HG03108 (cell line): ENCODE results near the gene ANKRD30A.
"Not testable (repeated sequence)": the region's sequence is repeated elsewhere in the genome, so short reads cannot be mapped to it uniquely, and the experiment has no call there.

ENCODE experiments used
- ATAC-seq: cut with Tn5 transposase; IDR thresholded peaks from one replicate; pipeline ENCODE4 v1.9.1; 2021; ENCODE audit warnings: moderate library complexity; ENCODE audit not compliant: unreplicated experiment

ANKRD30A gene, protein sequence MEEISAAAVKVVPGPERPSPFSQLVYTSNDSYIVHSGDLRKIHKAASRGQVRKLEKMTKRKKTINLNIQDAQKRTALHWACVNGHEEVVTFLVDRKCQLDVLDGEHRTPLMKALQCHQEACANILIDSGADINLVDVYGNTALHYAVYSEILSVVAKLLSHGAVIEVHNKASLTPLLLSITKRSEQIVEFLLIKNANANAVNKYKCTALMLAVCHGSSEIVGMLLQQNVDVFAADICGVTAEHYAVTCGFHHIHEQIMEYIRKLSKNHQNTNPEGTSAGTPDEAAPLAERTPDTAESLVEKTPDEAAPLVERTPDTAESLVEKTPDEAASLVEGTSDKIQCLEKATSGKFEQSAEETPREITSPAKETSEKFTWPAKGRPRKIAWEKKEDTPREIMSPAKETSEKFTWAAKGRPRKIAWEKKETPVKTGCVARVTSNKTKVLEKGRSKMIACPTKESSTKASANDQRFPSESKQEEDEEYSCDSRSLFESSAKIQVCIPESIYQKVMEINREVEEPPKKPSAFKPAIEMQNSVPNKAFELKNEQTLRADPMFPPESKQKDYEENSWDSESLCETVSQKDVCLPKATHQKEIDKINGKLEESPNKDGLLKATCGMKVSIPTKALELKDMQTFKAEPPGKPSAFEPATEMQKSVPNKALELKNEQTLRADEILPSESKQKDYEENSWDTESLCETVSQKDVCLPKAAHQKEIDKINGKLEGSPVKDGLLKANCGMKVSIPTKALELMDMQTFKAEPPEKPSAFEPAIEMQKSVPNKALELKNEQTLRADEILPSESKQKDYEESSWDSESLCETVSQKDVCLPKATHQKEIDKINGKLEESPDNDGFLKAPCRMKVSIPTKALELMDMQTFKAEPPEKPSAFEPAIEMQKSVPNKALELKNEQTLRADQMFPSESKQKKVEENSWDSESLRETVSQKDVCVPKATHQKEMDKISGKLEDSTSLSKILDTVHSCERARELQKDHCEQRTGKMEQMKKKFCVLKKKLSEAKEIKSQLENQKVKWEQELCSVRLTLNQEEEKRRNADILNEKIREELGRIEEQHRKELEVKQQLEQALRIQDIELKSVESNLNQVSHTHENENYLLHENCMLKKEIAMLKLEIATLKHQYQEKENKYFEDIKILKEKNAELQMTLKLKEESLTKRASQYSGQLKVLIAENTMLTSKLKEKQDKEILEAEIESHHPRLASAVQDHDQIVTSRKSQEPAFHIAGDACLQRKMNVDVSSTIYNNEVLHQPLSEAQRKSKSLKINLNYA (N-terminal part only)

DNA sequence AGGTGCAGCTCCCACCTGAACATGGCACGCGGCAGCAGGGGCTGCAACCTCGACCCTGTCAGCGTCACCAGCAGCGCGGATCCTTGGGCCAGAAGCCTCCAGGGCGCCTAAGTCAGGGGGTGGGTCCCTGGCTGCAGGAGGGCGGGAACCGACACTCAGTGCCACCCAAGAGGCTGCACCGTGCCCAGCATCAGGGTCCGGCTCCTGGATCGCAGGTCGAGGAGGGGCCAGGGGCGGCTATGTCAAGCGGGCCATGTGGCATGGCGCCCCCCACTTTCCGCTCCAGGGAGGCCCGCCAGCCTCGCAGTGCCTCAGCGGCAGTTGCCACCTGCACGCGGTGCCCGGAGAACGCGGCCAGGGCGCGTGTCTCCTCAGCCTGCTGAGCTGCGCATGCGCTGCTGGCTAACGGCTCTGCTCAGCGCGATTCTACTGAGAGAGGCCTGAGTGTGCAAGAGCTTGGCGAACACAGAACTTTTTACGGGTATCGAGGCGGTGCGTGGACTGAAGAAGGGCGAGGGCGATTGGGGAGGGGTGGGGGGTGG lies at the start of gene ANKRD30A:
ANKRD30A (plus strand) TSS at position 408 of the 542 bp plus-strand sequence. CDS start 190 bp downstream, outside the sequence.
- ATAC-seq, result no peak

- not testable (repeated sequence) for ATAC-seq
These were observed 49.3 kb upstream of the ANKRD30A start for GRCh38 chr10:37076083-37076482.

- ATAC-seq, result no peak
These were observed 29.4 kb upstream of the ANKRD30A start for GRCh38 chr10:37095792-37096573.

DNA sequence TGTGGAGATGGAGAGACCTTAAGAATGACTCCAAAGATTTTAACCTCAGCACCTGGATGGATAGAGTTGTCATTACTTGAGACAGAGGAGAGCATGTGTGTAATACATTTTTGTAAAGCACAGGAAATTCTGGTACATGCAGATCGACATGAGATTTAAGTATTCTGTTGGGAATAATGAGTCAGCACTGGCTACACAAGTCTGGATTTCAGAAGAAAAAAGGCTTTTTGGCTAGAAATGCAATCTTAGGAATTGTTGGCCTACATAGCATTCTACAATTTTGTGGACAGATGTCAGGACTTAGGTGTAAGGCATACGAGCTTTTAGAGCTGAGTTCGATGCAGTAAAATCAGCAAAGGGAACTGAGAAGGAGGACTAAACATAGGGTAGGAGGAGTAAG lies 24.1 kb upstream of the ANKRD30A start:
- ATAC-seq, result no peak

- ATAC-seq, result no peak
These were observed 16.4 kb upstream of the ANKRD30A start for GRCh38 chr10:37109000-37109399.

GRCh38 chr10:37124532-37124931 lies 866 bp upstream of the ANKRD30A start:
- ATAC-seq, result no peak

- no peak for ATAC-seq
These were observed 523 bp downstream of the ANKRD30A start for GRCh38 chr10:37125921-37126320.

- no peak for ATAC-seq
These were observed 21.0 kb downstream of the ANKRD30A start for GRCh38 chr10:37146443-37146842.

- ATAC-seq, result not testable (repeated sequence)
These were observed 37.0 kb downstream of the ANKRD30A start for GRCh38 chr10:37162430-37162829.

DNA sequence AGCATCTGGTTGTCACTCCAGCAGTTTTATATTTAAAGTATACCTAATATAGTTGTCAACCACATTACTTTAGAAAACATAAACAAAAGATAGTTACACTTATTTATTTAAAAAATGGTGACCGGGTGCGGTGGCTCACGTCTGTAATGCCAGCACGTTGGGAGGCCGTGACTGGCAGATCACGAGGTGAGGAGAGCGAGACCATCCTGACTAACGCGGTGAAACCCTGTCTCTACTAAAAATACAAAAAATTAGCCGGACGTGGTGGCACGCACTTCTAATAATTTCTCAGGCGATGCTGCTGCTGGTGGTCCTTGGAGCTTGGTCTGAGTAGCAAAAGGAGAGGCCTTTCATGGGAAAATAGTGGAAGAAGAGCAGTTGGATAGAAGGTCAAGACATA lies 46.5 kb downstream of the ANKRD30A start:
- ATAC-seq, result not testable (repeated sequence)

- not testable (repeated sequence) for ATAC-seq
These were observed 52.9 kb downstream of the ANKRD30A start for GRCh38 chr10:37178296-37178695.

DNA sequence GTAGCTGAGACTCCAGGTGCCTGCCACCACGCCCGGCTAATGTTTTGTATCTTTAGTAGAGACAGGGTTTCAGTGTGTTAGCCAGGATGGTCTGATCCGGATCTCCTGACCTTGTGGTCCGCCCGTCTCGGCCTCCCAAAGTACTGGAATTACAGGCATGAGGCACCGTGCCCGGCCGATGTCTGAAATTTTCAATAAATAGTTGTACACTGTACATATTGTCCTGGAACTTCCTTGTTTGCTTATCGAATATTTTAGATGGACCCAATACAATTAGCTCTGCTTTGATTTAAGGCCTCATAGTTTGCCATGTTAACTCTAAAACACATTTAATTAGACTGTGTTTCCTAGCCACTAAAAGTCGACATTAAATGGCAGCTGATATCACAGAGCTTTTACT lies 57.3 kb downstream of the ANKRD30A start:
- not testable (repeated sequence) for ATAC-seq

DNA sequence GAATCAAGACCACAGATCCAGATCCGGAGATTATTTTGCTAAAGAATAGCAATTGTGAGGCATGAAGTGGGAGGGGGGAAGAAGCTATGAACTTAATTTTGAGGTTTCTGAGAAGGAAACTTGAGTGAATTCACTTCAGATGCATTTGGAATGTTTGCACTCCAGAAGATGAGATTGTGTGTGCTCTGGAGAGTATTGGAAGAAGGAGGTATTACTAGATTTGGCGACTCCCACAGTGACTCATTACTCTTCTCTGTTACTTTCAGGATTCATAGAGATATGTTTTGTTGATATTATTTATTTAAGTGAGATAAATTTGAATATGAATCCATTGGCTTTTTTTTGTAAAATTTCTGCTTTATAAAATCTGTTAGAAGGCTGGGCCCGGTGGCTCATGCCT lies 80.7 kb downstream of the ANKRD30A start:
- no peak for ATAC-seq

GRCh38 chr10:37220866-37221265 lies 95.5 kb downstream of the ANKRD30A start:
- ATAC-seq, result no peak

DNA sequence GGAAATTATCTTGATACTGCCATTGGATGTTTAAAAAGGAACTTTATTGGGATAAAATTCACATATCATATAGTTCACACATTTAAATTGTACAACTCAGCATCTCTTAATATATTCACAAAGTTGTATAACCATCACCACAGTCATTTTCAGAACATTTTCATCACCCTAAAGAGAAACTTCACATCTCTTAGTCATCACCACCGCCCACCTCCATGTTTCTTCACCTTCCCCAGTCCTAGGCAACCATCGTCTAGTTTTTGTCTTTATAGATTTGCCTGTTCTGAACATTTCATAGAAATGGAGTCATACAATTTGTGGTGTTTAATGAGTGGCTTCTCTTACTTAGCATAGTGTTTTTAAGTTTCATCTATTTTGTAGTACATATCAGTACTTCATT lies 96.6 kb downstream of the ANKRD30A start:
- ATAC-seq, result no peak

DNA sequence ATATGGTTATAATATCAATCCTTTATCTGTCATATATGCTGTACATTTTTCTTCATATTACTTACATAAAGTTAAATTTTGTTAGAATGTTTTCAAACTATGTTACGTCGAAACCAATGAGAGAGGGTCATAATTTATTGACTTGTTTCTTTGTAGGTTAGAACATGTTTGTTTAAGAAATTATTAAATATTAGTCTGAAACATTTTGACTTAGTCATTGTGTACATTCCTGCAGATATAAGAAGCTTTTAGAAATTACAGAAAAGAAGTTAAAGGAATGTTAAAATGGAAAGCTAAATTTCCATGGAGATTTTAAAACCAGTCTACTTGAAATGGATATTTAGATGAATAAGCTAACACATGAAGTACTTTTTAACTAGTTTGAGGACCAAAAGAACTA lies 99.8 kb downstream of the ANKRD30A start:
- ATAC-seq, result no peak

- ATAC-seq, result no peak
These were observed 101.1 kb downstream of the ANKRD30A start for GRCh38 chr10:37226524-37226923.

GRCh38 chr10:37234692-37235091 lies 109.3 kb downstream of the ANKRD30A start:
- no peak for ATAC-seq

- ATAC-seq, result no peak
These were observed 110.7 kb downstream of the ANKRD30A start for GRCh38 chr10:37236093-37236492.

DNA sequence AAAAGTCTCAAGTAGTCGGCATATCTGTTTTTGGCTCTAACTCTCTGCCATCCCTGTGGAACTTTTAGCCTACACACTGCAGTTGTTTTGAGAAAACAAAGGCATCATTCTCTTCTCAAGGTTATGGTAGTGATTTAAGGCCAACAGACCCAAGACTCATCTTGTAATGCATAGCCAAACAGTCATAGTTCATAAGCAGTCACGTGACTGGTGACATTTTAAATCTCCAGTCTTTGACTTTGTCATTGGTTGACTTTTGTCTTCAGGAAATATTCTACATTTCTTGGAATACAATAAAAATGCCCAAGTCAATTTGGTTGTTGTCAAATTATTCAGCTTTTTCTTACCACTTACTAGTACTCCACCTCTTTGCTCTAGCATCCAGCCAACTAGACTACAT lies 114.8 kb downstream of the ANKRD30A start:
- ATAC-seq, result no peak
